HG03039 (cell line): ENCODE data around the gene KRTAP5-4.
A peak's percentile ranks its signal among the peaks of the same experiment; 100 is the strongest.

ENCODE experiments used
- ATAC-seq: cut with Tn5 transposase; IDR thresholded peaks from one replicate; pipeline ENCODE4 v1.9.1; 2021; ENCODE audit warnings: mild to moderate bottlenecking, moderate library complexity; ENCODE audit not compliant: unreplicated experiment

The KRTAP5-4 gene

DNA sequence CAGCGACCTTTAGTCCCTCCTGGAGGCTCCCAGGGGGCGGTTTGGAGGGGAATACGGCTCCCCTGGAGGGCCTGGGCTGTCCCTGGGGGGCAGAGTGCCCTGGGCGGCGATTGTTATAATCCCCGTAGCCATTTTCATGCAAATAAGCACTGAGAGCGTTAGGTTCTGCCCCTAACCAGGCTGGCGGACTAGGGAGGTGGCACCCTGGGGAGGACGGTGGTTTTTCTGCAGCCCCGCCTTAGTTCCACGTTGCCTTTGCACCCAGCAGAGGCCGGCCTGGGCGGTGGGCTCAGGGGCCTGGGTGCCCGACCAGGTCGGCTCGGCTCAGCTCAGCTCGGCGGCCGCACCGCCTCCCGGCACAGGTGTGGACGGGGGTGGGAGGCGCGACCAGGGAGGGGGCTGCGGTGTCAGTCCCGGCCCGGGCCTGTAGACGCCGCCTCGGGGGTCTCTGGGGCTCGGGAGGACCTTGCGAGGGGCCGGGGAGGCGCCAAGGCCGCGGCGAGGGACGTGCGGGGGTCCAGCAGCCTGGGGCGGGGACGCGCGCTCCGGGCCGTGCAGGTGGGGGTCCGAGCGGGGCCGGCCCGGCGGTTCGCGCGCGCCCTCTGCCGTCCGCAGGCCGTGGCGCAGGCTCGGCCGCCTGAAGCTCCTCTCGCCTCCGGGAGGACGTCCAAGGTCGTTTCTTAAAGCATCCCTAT, 47.6 kb downstream of the KRTAP5-4 start:
- ATAC-seq = no peak

DNA sequence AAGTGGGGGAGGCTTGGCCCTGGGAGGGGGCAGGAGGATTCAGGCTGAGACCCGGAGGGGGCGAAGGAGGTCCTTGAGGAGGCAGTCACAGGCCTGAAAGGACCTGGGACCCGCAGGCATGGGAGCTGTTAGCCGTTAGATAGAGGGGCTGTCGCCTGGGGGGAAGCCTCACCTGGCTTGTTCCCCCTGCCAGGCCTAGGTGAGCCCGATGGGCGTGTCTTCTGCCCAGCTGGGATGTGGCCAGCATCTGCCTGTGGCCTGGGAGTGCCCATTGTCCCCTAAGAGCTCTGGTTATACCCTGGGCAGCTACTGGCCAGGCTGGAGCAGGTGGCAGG, 48.1 kb downstream of the KRTAP5-4 start:
- no peak for ATAC-seq

DNA sequence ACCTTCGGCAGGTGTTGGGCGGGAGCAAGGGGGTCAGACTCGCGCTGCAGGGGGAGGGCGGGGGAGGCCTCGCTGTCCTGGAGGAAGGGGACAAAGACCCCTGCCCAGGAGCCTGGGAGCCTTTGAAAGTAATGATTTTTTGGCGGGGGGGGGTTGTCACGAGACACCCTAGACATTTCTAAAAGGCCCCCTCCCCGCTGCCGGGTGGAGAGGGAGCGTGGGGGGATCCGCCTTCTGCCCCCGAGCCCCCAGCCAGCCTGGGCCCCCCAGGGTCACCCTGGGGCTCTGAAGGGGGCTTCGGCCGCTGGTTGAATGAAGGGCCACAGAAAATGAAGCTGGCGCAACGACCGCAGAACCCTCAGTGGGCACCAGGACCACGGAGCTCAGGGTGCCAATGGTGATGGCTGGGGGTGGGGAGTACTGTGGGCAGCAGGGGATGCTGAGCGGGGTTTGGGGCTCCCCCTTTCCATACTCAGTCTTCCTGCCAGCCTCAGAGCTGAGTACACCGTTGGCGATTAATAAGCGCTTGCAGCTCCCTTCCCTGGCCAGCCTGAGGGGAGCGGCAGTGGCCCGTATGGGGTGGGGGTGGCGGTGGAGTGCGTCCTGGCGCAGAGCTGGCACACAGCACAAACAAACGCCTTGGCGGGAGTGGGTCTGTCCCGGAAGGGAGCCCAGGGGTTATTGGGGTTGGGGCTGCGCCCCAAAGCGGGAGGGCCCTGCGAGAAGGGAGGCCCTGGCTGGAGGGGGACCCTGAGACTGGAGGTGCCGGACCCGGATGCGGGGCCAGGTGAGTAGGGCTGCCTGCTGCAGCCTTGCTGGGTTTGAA, 48.6 kb downstream of the KRTAP5-4 start:
- ATAC-seq = no peak

DNA sequence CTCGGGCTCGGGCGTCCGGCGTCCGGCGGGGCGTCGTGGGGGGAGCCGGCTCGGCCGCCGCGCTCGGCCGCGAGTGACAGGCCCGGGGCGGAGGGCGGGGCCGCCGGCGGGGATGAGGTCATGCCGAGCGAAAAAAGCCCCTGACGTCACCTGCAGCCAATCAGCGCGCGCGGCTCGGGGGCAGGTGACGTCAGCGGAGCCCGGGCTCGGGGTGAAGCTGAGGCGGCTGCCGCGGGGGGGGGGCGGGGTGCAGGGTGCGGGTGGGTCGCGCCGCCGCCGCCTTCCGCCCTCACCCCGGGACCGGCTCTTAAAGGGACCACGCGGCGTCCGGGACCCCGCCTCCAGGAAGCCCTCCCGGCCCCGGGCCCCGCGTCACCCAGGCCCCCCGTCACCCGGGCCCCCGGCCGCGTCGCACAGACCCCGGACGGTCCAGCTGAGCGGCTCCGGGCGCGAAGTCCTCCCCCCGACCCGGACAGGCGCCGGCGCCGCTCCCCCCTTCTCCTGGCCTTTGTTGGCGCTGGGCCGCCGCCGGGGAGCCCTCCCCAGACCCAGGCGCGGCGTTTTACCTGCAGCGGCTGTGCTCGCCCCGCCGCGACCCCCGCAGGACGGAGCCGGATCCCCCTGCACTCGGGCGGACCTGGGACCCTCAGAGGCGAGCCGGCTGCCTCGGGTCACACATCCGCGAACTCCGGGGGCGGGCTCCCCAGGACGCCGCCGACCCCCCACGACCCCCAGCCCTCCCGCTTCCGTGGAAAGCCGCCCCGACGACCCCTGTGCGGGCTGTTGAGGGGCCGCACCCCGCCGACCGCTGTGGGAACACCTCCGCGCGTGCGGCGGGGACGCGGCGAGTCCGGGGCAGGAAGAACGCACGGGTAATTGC, 49.5 kb downstream of the KRTAP5-4 start, which contains the start of gene DUSP8:
TSS of gene DUSP8 (minus strand) at position 75 of the 880 bp plus-strand sequence. CDS start 6,445 bp downstream, outside the sequence.
- ATAC-seq = peak; percentile 48

DNA sequence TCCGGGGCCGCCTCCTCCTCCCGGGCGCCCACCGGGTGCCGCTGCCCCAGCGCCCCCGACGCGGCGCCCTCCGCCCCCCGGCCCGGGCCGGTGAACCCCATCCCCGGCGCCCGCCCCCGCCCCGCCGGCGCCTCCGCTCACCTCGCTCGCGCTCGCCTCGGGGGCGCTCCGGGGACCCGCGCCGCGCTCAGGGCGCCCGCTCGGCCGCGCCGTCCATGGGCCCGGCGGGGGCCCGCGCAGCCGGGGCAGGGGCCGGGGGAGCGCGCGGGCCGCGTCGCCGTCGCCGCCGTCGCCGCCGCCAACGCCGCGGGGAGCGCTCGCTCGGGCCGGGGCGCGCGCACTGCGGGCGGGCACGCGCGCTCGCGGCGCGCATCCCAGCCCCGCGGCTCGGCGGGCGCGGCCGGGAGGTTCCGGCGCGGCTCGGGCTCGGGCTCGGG, 50.2 kb downstream of the KRTAP5-4 start:
- ATAC-seq = peak; percentile 13
